ENCODE results near the gene NF2.
"Not testable (repeated sequence)": the region's sequence is repeated elsewhere in the genome, so short reads cannot be mapped to it uniquely, and the experiment has no call there.

The NF2 gene

DNA sequence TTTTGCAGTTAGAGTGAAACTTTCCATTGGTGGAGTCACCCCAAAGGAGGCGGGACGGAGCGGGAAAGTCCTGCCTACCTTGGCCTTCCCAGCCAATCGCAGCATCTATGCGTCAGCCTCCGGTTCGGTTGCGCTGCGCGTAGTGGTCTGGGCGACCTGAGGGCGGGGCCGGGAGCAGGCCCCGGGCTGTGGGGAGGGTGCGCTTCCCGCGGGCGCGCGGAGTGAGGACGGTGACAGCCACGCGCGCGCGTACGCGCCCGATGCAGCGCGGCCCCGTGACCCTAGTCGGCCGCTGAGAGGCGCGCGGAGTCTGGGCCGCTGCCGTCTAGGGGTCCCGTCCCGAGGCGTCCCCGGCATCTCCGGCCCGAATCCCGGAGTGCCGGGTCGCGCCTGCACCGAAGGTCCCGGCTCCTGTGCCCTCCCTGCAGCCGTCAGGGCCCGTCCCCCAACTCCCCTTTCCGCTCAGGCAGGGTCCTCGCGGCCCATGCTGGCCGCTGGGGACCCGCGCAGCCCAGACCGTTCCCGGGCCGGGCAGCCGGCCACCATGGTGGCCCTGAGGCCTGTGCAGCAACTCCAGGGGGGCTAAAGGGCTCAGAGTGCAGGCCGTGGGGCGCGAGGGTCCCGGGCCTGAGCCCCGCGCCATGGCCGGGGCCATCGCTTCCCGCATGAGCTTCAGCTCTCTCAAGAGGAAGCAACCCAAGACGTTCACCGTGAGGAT is at the start of gene NF2:
NF2 (plus strand) TSS at position 276 of the 718 bp plus-strand sequence; CDS start at position 642, 366 bp downstream.
- peak; percentile 99 for DNase-seq (ENCODE audit: low read depth)

DNA sequence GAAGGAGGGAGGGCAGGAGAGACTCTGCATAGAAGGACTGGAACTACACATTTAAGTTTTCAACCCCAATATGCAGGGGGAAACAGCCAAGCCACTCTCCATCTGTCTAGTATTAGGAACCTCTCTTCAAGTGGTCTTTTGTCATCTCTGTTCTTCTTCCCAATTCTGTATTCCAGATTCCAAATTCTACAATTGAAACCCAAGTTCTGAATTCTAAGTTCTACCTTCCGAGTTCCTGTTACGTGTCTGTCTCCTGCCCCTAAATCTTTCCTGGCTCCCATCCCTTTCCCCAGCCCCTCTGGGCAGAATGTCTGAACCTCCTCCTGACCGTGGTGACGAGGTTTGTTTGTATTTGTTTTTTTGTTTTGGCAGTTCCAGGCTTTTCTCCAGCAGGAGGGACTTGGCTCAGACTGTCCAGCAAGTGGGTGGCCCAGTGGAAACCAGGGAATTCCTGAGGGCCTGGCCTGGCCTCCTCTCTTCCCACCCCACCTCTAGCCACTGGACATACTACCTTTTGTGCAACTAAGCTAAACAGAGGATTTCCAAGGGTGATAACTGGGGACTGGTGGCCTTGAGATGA is 48.3 kb upstream of the NF2 start:
- DNase-seq (ENCODE audit: low read depth) = no peak

DNA sequence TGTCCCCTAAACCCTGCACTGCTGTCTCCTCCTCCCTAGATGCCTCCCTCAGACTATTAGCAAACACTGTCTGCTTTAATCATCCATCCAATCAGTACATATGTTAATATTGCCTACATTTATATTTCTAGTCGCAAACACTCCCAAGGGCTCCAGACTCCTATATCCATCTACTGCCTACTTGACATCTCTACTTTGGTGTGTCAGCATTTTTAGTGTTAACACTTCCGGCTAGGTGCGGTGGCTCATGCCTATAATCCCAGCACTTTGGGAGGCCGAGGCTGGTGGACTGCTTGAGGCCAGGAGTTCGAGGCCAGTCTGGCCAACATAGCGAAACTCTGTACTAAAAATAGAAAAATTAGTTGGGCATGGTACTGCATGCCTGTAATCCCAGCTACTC is 44.4 kb upstream of the NF2 start:
- no peak for DNase-seq (ENCODE audit: low read depth)

DNA sequence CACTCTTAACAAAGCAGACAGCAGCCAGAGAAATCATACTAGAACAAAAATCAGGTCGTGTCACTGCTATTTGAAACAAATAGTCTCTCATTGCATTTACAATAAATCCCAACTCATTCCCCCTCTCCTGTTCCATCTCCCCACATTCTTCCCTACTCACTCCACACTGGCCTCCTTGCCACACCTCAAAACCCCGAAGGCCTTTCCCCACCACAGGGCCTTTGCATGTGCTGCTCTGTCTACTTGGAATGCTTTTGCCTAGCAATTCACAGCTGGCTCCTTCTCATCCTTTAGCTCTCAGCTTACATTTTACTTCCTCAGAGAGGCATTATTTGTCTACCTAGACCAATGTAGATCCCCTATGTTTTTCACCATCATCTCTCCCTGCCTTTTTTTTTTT is 43.6 kb upstream of the NF2 start:
- no peak for DNase-seq (ENCODE audit: low read depth)

DNA sequence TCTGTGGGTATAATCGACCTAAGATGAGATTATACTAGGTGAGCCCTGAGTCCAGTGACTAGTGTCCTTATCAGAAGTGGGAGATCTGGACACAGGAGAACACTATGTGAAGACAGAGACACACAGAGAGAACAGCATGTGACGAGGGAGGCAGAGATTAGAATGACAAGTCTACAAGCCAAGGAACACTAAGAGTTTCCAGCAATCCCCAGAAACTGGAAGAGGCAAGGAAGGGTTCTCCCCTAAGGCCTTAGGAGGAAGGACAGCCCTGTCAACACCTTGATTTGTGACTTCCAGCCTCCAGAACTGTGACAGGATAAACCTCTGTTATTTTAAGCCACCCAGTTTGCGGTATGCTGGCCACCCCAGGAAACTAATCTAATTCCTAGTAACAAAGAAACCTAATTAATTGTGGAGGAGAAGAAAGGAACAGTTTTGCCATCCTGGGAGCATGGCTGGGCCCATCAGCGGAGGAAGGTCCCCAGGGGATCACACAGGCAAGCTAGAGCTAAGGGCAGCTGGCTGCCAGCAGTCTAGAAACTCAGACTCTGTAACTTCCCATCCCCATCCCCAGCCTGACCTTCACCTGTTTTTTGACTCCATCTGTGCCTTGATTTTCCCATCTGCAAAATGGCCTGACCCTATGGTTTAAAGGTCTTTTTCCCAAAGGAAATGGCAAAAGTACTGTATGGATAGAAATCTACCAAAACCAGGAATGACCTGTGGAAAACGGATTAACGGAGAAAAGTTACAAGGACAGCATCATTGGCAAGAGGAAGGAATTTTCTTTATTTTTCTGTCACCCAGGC is 39.6 kb upstream of the NF2 start:
- DNase-seq (ENCODE audit: low read depth) = no peak

DNA sequence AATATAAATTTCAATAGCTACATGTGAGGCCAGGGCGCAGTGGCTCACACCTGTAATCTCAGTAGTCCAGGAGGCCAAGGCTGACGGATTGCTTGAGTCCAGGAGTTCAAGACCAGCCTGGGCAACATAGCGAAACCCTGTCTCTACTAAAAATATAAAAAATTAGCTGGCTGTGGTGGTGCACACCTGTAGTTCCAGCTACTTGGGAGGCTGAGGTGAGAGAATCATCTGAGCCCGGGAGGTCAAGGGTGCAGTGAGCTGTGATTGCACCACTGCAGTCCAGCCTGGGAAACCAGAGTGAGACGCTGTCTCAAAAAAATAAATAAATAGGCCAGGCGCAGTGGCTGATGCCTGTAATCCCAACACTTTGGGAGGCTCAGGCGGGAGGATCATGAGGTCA is 36.9 kb upstream of the NF2 start:
- not testable (repeated sequence) for DNase-seq (ENCODE audit: low read depth)

DNA sequence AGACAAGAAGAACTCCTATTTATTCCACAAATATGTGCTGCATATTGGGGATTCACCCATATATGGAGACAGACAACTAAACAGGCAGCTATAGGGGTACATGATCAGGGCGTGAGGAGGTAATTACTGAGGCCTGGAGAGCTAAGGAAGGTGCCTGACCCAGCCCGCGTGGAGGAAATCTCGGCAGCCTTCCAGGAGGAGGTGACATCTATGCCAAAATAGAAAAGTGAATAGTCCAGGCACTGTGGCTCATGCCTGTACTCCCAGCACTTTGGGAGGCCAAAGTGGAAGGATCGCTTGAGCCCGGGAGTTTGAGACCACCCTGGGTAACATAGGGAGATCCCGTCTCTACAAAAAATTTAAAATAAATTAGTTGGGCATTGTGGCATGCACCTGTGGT is 36.1 kb upstream of the NF2 start:
- no peak for DNase-seq (ENCODE audit: low read depth)

DNA sequence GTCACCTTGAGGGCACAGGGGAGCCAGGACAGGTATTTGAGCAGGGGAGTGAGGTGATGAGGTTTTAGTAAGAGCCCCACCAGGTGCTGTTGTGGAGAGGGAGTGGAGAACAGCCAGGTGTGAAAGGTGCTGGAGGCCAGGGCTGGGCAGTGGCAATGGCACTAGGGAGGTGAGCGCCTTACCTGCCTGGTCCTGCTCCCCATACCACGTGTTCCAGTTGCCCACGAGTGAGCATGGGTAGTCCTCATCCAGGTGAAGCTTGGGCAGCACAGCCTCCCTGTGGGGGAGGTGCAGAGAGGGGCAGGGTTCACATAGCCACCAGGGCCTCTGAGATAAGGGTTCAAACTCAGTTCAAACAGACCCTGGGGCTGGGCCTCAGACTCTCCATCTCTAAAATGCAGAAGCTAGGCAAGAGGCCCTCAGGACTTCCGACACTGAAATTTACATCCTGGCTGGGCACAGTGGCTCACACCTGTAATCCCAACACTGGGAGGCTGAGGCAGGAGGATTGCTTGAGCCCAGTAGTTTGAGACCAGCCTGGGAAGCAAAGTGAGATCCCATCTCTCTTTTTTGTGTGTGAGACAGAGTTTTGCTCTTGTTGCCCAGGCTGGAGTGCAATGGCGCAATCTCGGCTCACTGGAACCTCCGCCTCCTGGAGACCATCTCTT is 34.3 kb upstream of the NF2 start:
- no peak for DNase-seq (ENCODE audit: low read depth)

DNA sequence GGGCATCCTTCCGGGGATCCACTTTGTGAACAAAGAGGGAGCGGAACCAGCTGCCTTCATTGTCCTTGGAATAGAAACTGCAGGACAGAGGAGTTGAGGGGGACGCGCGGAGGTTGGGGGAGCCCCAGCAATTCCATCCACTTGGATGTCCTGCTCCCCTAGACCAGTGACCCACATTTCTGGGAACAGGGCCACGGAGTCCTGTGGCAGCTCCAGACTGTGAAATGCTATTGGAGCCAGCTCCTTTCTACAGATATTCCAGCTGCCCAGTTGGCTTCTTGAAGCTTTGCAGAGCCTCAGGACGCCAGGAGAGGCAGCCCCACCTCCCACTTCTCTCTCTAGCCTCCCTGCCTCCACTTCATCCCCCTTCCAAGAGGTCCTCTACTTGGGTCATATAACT is 33.0 kb upstream of the NF2 start:
- DNase-seq (ENCODE audit: low read depth) = no peak

DNA sequence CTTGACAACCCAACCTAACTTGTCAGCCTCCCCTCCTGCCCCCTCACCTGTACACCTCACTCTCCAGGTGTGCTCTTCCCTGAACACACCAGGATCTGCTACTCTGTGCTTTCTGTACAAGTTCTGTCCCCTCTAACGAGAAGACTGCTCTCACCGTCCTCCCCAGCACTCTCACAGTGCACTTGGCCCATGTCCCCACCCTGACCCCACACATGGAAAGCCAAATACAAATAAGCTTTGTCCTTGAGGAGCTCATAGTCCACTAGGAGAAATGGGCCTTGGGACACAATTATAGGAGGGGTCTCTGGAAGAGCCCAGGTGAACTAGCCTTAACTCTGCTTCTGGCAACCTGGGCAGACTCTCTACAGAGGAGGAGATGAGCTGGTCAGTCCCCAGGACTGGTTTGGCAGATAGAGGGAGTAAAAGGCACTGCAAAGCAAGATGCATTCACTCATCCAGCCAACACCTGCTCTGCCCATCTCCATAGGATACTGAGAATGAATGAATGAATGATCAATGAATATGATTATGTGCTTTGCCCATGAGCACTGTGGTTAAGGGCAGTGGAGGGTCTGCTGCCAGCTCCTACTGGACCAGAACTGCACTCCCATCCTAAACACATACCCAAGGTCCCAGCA is 32.4 kb upstream of the NF2 start:
- no peak for DNase-seq (ENCODE audit: low read depth)

DNA sequence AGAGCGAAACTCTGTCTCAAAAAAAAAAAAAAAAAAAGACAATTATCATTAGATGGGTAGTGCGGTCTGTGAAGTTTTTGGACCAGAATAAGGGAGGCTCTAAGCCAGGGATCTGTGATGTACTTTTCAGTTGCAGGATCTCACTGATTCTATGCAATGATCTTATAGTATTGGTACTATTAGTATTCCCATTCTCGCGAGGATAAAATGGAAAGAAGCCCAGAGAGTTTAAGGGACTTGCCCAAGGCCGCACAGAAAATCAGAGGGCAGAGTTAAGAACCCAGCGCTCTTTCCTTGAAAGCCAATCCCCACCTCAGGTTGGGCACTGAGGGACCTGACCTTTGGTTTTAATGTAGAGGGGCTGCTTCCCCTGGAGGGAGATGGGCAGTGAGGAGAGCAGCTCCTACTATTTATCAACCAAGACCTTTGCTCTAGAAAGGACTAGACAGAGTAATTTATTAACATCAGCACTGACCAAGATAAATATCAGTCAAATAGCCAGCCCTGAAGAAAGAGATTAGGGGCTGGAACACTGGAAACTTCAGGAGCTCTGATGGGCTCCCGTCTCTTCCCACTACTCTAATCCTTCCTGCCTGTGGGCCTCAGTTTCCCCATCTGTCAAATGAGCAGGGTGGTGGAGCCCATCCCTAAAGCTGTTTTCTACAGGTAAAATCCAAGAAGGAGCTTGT is 28.5 kb upstream of the NF2 start:
- DNase-seq (ENCODE audit: low read depth) = no peak

DNA sequence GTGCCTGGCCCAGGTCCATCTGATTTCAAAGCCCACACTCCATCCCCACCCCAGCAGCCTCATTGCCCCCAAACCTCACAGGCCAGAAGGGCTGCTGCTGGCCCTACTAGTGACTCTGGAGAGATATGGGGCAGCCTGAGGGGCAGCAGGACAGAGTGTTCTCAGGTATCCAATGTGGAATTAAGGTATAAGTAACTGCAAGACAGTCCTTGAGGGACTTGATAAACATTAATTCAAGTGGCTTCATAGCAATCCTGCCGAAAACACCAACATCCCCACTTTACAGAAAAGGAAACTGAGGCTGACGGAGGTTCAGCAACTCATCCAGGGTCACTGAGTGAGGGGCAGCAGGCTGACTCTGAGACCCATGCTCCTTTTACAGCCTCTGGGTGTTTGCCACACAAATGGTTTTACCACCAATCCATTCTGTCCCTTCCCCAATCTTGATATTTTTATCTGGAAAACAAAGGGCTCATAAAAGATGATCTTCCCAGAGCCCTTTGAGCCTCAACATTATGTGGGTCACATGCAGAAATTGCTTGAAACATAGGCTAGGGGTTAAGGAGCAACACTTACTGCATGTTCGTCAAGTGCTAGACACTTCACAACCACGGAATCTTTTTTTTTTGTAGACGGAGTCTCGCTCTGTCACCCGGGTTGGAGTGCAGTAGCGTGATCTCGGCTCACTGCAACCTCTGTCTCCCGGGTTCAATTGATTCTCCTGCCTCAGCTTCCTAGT is 24.8 kb upstream of the NF2 start:
- no peak for DNase-seq (ENCODE audit: low read depth)

DNA sequence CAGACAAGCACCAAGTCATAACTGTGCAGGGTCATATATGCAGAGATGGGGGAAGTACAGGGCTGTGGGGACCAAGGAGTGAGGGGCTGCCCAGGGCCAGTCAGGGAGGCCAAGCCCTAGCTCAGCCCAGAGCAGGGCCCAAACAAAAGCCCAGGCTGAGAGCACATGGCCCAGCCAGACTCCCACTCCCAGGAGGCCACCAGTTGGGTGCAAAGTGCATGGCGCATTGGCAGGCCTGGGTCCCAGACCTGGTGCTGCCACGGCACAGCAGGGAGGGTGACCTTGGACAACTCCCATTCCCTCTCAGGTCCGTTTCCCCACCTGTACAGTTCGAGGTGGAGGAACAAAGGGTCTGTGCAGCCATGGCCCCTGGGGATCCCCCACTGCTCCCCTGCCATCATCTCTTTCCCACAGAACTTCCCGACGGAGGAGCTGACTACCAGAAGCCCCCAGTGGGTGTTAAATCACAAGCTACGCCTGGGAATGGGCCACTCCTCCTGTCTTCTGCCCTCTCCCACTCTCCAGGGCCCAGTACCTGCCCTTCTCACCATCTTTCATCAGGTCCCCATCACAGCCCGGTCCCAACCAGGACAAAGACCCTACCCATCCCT is 23.1 kb upstream of the NF2 start:
- no peak for DNase-seq (ENCODE audit: low read depth)

DNA sequence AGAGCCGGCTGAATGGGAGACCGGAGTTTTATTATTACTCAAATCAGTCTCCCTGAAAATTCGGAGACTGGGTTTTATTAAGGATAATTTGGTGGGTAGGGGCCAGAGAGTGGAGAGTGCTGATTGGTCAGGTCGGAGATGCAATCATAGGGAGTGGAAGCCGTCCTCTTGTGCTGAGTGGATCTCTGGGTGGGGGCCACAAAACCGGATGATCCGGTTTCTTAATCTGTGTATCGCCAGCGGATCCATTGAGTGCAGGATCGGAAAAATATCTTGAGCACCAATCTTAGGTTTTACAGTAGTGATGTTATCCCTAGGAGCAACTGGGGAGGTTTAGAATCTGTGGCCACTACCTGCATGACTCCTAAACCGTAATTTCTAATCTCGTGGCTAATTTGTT is 21.6 kb upstream of the NF2 start:
- no peak for DNase-seq (ENCODE audit: low read depth)

DNA sequence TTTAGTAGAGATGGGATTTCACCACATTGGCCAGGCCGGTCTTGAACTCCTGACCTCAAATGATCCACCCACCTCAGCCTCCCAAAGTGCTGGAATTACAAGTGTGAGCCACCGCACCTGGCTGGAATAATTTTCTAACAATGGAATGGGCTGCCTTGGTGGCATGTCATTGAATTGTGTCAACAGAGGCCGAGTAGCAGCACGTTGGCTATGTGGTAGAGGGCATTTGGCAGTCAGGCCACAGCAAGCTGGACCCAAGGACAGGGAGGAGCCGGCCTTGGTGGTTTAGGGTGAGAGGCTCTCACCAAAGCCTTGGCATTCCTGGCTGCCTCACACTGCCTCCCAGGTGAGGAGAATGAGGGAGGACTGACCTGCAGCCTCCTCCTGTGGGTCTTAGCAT is 18.5 kb upstream of the NF2 start:
- DNase-seq (ENCODE audit: low read depth) = no peak

DNA sequence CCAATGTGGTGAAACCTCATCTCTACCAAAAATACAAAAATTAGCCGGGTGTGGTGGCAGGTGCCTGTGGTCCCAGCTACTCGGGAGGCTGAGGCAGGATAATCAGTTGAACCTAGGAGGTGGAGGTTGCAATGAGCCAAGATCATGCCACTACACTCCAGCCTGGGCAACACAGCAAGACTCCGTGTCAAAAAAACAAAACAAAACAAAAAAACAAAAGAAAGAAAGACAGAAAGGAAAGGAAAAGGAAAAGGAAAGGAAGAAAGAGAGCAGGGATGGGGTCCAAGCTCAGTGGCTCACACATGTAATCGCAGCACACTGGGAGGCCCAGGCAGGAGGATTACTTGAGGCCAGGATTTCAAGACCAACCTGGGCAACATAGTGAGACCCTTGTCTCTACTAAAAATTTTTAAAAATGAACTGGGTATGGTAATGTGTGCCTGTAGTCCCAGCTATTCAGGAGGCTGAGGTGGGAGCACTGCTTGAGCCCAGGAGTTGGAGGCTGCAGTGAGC is 17.2 kb upstream of the NF2 start:
- DNase-seq (ENCODE audit: low read depth) = not testable (repeated sequence)

DNA sequence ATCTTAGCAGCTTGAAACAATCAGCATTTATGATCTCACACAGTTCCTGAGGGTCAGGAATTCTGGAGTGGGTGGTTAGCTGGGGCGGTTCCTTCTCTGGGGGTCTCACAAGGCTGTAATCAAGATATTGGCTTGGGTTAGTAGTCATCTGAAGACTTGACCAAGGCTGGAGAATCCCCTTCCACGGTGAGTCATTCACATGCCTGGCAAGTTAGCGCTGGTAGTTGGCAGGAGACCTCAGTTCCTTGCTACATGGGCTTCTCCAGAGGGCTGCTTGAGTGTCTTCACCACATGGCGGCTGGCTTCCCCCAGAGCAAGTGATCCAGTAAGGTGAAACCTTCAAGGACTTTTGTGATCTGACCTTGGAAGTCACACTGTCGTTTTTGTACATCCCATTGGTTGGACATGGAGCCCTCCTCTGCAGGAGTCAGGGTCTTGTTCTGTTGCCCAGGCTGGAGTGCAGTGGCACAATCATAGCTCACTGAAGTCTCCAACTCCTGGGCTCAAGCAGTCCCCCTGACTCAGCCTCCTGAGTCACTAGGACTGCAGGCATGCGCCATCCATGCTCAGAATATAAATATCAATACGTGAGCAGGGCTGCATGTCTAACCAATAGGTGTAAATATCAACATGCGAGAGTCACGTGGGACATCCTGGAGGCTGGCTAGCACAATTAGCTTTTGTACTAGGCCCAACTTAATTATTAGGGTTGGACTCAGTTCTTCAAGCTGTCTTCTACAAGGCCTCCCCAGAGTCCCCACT is 15.3 kb upstream of the NF2 start:
- DNase-seq (ENCODE audit: low read depth) = peak; percentile 88

DNA sequence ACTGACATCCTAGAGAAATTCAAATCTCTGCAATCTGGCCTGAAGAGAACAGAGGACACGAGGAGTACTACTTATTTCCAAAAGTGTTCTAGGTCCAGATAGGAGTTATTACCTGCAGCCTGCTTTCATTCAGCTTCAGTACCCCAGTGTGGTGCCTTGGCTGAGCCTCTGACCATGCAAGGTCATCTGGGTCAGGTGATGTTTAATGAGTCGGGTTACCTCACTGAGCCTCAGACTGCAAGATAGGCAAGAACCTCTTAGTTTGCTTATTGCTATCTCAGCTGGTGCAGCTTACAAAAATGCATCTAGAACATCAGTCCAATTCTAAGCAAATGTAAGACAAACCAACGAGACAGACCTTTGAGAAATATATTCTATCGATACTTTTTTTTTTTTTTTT is 9.5 kb upstream of the NF2 start:
- DNase-seq (ENCODE audit: low read depth) = no peak

DNA sequence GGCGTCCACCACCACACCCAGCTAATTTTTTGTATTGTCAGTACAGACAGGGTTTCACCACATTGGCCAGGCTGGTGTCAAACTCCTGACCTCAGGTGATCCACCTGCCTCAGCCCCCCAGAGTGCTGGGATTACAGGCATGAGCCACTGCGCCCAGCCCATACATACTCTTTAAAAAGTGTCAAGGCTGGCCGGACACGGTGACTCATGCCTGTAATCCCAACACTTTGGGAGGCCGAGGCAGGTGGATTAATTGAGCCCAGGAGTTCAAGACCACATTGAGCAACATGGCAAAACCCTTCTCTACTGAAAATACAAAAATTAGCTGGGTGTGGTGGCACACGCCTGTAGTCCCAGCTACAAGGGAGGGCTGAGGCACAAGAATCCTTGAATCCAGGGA is 9.0 kb upstream of the NF2 start:
- not testable (repeated sequence) for DNase-seq (ENCODE audit: low read depth)
